ENCODE results near the gene AMELX. TPM values are rescaled to one million over a fixed set of nuclear protein-coding genes. Genes with fewer than 3 reads are reported as not detected.

The AMELX gene
- total and polyA plus RNA-seq, 5 donors: not detected

DNA sequence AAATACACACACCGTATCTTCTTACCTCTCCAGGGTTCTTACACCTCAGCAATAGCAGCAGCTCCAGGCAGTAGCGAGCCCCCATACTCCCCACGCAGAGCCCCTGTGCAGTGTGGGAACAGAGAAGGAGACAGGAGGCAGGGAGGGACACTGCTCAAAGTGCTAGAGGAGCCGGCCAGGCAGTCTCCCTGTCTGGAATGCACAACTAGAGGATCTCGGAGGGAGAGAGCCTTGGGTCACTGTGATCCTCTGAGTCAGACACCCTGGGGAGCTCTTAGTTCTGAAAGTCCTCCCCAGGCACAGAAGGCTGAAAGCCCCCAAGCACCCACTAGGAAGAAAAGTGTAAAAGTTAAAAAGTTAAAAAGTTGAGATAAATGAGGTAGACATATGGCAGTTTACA is 16.0 kb downstream of the AMELX start:
- intact Hi-C loops (cut with DNase I): no loop called here
- Histone ChIP-seq H3K4me3 (ENCODE audit: low read length) (no peak overlapping the region), H3K27ac (ENCODE audit: low read length) (no peak overlapping the region), H3K9me3 (ENCODE audit: control insufficient read depth, low read length) (no peaks in the 10 kb centered on the region), H3K27me3 (ENCODE audit: control insufficient read depth, insufficient read depth) (no peaks in the 10 kb centered on the region), H3K4me1 (ENCODE audit: control insufficient read depth, insufficient read depth, low read length) (no peaks in the 10 kb centered on the region)
- ATAC-seq (no peak), DNase-seq (no peak)
- 63% methylated on average over 5 of the region's 5 CpGs for WGBS

GRCh38 chrX:11311706-11312105 is 18.5 kb downstream of the AMELX start:
- Histone ChIP-seq H3K4me1 (ENCODE audit: control insufficient read depth, insufficient read depth, low read length) (no peaks in the 10 kb centered on the region), H3K4me3 (ENCODE audit: low read length) (no peak overlapping the region), H3K9me3 (ENCODE audit: control insufficient read depth, low read length) (no peaks in the 10 kb centered on the region), H3K27me3 (ENCODE audit: control insufficient read depth, insufficient read depth) (no peaks in the 10 kb centered on the region), H3K27ac (ENCODE audit: low read length) (no peak overlapping the region)
- DNase-seq (no peak), ATAC-seq (no peak)
- intact Hi-C loops (cut with DNase I): no loop called here
- 58% methylated on average over 7 of the region's 7 CpGs for WGBS

GRCh38 chrX:11319806-11320520 is 26.8 kb downstream of the AMELX start:
- DNase-seq: no peak
- no peak for ATAC-seq
- Histone ChIP-seq H3K27ac (ENCODE audit: low read length) (no peak overlapping the region), H3K9me3 (ENCODE audit: control insufficient read depth, low read length) (no peaks in the 10 kb centered on the region), H3K4me3 (ENCODE audit: low read length) (no peak overlapping the region), H3K4me1 (ENCODE audit: control insufficient read depth, insufficient read depth, low read length) (no peaks in the 10 kb centered on the region), H3K27me3 (ENCODE audit: control insufficient read depth, insufficient read depth) (no peaks in the 10 kb centered on the region)
- 73% methylated on average over 7 of the region's 7 CpGs for WGBS
- intact Hi-C loops (cut with DNase I): no loop called here

- WGBS: 56% methylated on average over 2 of the region's 2 CpGs
- Histone ChIP-seq H3K9me3 (ENCODE audit: control insufficient read depth, low read length) (no peaks in the 10 kb centered on the region), H3K27ac (ENCODE audit: low read length) (no peak overlapping the region), H3K4me1 (ENCODE audit: control insufficient read depth, insufficient read depth, low read length) (no peaks in the 10 kb centered on the region), H3K27me3 (ENCODE audit: control insufficient read depth, insufficient read depth) (no peaks in the 10 kb centered on the region), H3K4me3 (ENCODE audit: low read length) (no peak overlapping the region)
- ATAC-seq (no peak), DNase-seq (no peak)
- intact Hi-C loops (cut with DNase I): no loop called here
Measured at GRCh38 chrX:11321986-11322385, 28.8 kb downstream of the AMELX start.

DNA sequence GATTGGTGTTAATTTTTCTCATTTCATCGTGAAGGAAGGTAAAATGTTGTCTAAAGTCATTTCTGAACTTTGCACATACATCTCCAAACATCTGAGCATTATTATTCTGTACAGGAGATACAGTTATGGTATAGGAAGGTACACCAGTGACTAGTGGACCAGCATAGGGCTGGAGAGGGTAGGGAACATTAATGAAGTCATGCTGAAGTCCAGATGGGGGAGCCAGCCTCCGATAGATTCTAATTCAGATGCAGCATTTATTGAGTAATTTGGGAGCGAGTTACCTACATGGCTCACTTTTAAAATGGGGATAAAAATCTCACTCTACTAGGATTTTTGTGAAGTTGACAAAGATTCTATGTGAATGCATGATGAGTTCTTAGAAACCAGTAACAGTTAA is 34.9 kb downstream of the AMELX start:
- no peak overlapping the region for H3K4me3 ChIP-seq (ENCODE audit: low read length)
- intact Hi-C loops (cut with DNase I): no loop called here
- ATAC-seq (no peak), DNase-seq (no peak)
- WGBS: 92% methylated on average over 3 of the region's 3 CpGs
- H3K27me3 ChIP-seq (ENCODE audit: control insufficient read depth, insufficient read depth): no peaks in the 10 kb centered on the region
- no peak overlapping the region for H3K27ac ChIP-seq (ENCODE audit: low read length)
- no peaks in the 10 kb centered on the region for H3K9me3 ChIP-seq (ENCODE audit: control insufficient read depth, low read length)
- H3K4me1 ChIP-seq (ENCODE audit: control insufficient read depth, insufficient read depth, low read length): no peaks in the 10 kb centered on the region

DNA sequence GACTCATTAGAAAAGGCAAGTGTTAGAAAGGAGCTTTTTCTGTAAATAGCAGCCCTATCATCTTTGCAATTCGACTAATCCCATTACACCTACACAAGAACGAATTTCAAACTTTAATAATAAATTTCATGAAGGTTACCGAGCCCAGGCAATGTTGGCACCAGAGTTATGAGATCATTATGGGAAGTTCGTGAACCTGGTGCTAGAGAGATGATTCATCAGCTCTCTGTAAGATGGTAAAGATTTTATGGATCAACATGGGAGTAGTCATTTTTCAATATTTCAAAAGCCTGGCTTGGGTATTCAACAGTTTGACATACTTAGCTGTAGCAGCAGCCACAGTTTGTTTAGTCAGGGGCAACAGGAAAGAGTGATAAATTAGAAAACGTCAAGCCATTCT is 35.8 kb downstream of the AMELX start:
- Histone ChIP-seq H3K9me3 (ENCODE audit: control insufficient read depth, low read length) (no peaks in the 10 kb centered on the region), H3K4me1 (ENCODE audit: control insufficient read depth, insufficient read depth, low read length) (no peaks in the 10 kb centered on the region), H3K27me3 (ENCODE audit: control insufficient read depth, insufficient read depth) (no peaks in the 10 kb centered on the region), H3K4me3 (ENCODE audit: low read length) (no peak overlapping the region), H3K27ac (ENCODE audit: low read length) (no peak overlapping the region)
- intact Hi-C loops (cut with DNase I): no loop called here
- ATAC-seq: no peak
- no peak for DNase-seq
- whole genome bisulfite sequencing: 66% methylated on average over 5 of the region's 5 CpGs

DNA sequence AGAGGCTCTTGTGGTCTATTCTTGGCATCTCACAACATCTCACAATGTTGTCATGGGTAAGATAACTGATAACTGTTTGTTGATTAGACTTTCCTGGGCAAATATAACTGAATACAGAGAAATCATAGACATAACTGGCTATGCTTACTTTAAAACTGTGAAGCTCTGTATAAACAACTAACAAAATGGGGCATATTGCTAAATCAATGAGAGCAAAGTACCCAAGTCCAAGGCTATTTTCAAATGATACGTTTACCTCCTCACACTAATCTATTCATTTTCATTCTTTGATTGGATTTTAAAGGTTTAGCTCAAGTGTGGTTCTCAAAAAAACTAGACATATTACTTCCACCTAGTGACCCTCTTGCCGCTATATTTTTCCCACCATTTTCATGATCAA is 38.6 kb downstream of the AMELX start:
- Histone ChIP-seq H3K4me3 (ENCODE audit: low read length) (no peak overlapping the region), H3K4me1 (ENCODE audit: control insufficient read depth, insufficient read depth, low read length) (no peaks in the 10 kb centered on the region), H3K27me3 (ENCODE audit: control insufficient read depth, insufficient read depth) (no peaks in the 10 kb centered on the region), H3K9me3 (ENCODE audit: control insufficient read depth, low read length) (no peaks in the 10 kb centered on the region), H3K27ac (ENCODE audit: low read length) (no peak overlapping the region)
- intact Hi-C loops (cut with DNase I): no loop called here
- WGBS: 92% methylated on average over 2 of the region's 2 CpGs
- DNase-seq (no peak), ATAC-seq (no peak)

DNA sequence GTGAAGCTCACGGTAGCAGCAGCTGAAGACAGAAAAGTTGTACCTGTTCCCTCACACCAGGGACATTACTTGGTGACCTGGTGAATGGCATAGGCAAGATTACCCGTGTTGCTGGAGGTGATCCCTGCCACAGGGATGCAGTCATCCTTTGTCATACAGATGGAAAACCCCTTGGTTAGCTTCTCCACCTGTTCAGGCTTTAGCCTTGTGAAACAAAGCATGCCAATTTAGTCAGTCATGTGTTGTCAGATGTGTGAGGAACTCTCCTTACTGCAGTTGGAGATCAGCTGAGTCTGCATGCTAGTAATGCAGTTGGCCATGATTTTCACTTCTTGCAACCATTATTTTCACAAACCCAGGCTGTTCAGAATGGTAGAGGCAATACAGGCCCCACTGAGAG is 41.0 kb downstream of the AMELX start:
- DNase-seq (no peak), ATAC-seq (no peak)
- H3K27ac ChIP-seq (ENCODE audit: low read length): no peak overlapping the region
- H3K27me3 ChIP-seq (ENCODE audit: control insufficient read depth, insufficient read depth): no peaks in the 10 kb centered on the region
- no peak overlapping the region for H3K4me3 ChIP-seq (ENCODE audit: low read length)
- H3K9me3 ChIP-seq (ENCODE audit: control insufficient read depth, low read length): no peaks in the 10 kb centered on the region
- 82% methylated on average over 2 of the region's 2 CpGs for WGBS
- intact Hi-C loops (cut with DNase I): no loop called here
- no peaks in the 10 kb centered on the region for H3K4me1 ChIP-seq (ENCODE audit: control insufficient read depth, insufficient read depth, low read length)

- DNase-seq (no peak), ATAC-seq (no peak)
- H3K9me3 ChIP-seq (ENCODE audit: control insufficient read depth, low read length): no peaks in the 10 kb centered on the region
- H3K4me3 ChIP-seq (ENCODE audit: low read length): no peak overlapping the region
- no peaks in the 10 kb centered on the region for H3K4me1 ChIP-seq (ENCODE audit: control insufficient read depth, insufficient read depth, low read length)
- 81% methylated on average over 2 of the region's 2 CpGs for WGBS
- intact Hi-C loops (cut with DNase I): no loop called here
- H3K27ac ChIP-seq (ENCODE audit: low read length): no peak overlapping the region
- H3K27me3 ChIP-seq (ENCODE audit: control insufficient read depth, insufficient read depth): no peaks in the 10 kb centered on the region
Measured at GRCh38 chrX:11336201-11336600, 43.0 kb downstream of the AMELX start.

- H3K4me3 ChIP-seq (ENCODE audit: low read length): no peak overlapping the region
- no peaks in the 10 kb centered on the region for H3K9me3 ChIP-seq (ENCODE audit: control insufficient read depth, low read length)
- no peaks in the 10 kb centered on the region for H3K4me1 ChIP-seq (ENCODE audit: control insufficient read depth, insufficient read depth, low read length)
- ATAC-seq: no peak
- WGBS: 90% methylated on average over 1 of the region's 1 CpG
- no peaks in the 10 kb centered on the region for H3K27me3 ChIP-seq (ENCODE audit: control insufficient read depth, insufficient read depth)
- DNase-seq: no peak
- intact Hi-C loops (cut with DNase I): no loop called here
- H3K27ac ChIP-seq (ENCODE audit: low read length): no peak overlapping the region
Measured at GRCh38 chrX:11337292-11338009, 44.2 kb downstream of the AMELX start.

DNA sequence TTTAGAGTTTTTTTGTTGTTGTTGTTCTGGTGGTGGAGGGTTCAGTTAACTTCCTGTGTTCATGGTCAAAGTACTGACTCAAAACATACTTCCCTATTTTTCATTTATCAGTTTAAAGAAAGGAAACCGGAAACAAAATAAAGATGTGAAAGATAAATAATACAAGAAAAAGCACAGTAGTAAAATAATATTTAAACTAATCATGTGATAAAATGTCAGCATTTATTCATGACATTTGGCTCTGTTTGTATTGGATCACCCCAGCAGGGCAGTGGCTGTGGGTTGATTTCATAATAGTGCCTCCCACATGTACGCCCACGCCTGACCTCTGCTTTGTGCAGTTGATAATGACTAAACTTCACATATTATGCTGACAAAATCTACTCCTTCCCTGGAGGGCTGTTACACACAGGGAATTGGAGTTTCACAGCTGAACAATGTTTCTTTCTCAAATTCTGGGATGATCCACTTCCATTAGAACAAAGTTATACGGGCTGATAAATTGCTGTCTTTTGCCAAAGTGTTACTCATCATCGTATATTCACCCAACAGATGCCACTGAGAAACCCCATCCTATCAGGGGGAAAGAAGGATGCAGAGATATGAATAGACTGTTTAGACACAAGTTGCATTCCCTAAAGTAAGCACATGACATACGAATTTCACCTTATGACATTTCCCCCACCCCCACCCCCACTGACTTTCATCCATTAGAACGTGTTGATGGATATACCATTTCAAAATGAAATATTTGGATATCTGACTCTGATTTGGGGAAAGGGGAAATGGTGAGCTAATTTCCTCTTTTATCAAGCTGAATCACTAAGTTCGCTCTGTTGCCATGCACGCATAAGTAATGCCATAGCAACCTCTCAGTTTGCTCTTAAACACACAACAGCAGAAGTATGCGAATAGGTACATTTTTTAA is 48.3 kb downstream of the AMELX start:
- ATAC-seq: peak; percentile 92 to 95
- no peaks in the 10 kb centered on the region for H3K9me3 ChIP-seq (ENCODE audit: control insufficient read depth, low read length)
- H3K27me3 ChIP-seq (ENCODE audit: control insufficient read depth, insufficient read depth): no peaks in the 10 kb centered on the region
- 23% methylated on average over 10 of the region's 10 CpGs for WGBS
- DNase-seq: peak; percentile 68 to 80 (median 77)
- H3K4me1 ChIP-seq (ENCODE audit: control insufficient read depth, insufficient read depth, low read length): no peaks in the 10 kb centered on the region
- no peak overlapping the region for H3K4me3 ChIP-seq (ENCODE audit: low read length)
- intact Hi-C loops (cut with DNase I): no loop called here
- H3K27ac ChIP-seq (ENCODE audit: low read length): peak overlapping the region; percentile 37
